Stimulated activated CD8-positive, alpha-beta memory T cell treated with anti-CD3 and anti-CD28 coated beads, Interleukin-2, amount 100 ng/mL, for 48 hours (primary cell): ENCODE measurements around the gene S100B.

ENCODE experiments used
- DNase-seq, 2 donors: peaks; one replicate each; pipeline ENCODE4 v3.0.0-alpha.2; 2020; ENCODE audit warnings: low read depth in 2 of 2

The S100B gene

GRCh38 chr21:46627726-46628125 lies 22.8 kb upstream of the S100B start:
- DNase-seq = no peak

GRCh38 chr21:46626975-46627501 lies 22.2 kb upstream of the S100B start:
- DNase-seq = no peak

- no peak for DNase-seq
Measured at GRCh38 chr21:46626536-46626935, 21.7 kb upstream of the S100B start.

GRCh38 chr21:46625759-46626158 lies 20.9 kb upstream of the S100B start:
- no peak for DNase-seq

GRCh38 chr21:46624050-46624449 lies 19.2 kb upstream of the S100B start:
- no peak for DNase-seq

- no peak for DNase-seq
Measured at GRCh38 chr21:46622226-46622625, 17.3 kb upstream of the S100B start.

GRCh38 chr21:46621457-46622182 lies 16.7 kb upstream of the S100B start:
- no peak for DNase-seq

GRCh38 chr21:46620846-46621245 lies 16.0 kb upstream of the S100B start:
- DNase-seq = no peak

- DNase-seq = no peak
Measured at GRCh38 chr21:46619846-46620245, 15.0 kb upstream of the S100B start.

GRCh38 chr21:46618738-46619379 lies 14.0 kb upstream of the S100B start:
- no peak for DNase-seq

- DNase-seq = no peak
Measured at GRCh38 chr21:46617267-46618051, 12.6 kb upstream of the S100B start.

- no peak for DNase-seq
Measured at GRCh38 chr21:46616656-46617055, 11.8 kb upstream of the S100B start.

GRCh38 chr21:46616050-46616449 lies 11.2 kb upstream of the S100B start:
- no peak for DNase-seq

- DNase-seq = no peak
Measured at GRCh38 chr21:46613391-46613790, 8.5 kb upstream of the S100B start.

GRCh38 chr21:46610018-46610701 lies 5.3 kb upstream of the S100B start:
- DNase-seq = no peak

- DNase-seq = no peak
Measured at GRCh38 chr21:46608672-46609111, 3.8 kb upstream of the S100B start.

GRCh38 chr21:46607636-46608035 lies 2.8 kb upstream of the S100B start:
- DNase-seq = no peak

GRCh38 chr21:46606427-46606813 lies 1.5 kb upstream of the S100B start:
- no peak for DNase-seq

- peak; percentile 10 to 17 for DNase-seq
Measured at GRCh38 chr21:46605767-46606426, 1.0 kb upstream of the S100B start.

GRCh38 chr21:46604329-46604974 lies 430 bp downstream of the S100B start:
- no peak for DNase-seq

GRCh38 chr21:46603228-46603627 lies 1.7 kb downstream of the S100B start:
- DNase-seq = no peak
